GM18511 (cell line): Measurements from ENCODE around the gene TMEM225B.
"Not testable (repeated sequence)": the region's sequence is repeated elsewhere in the genome, so short reads cannot be mapped to it uniquely, and the experiment has no call there.

Source experiments
- ATAC-seq: cut with Tn5 transposase; IDR thresholded peaks from one replicate; pipeline ENCODE4 v1.9.1; 2021; ENCODE audit warnings: mild to moderate bottlenecking, moderate library complexity; ENCODE audit not compliant: unreplicated experiment

The TMEM225B gene

GRCh38 chr7:99653754-99654153 is 55.7 kb downstream of the TMEM225B start:
- no peak for ATAC-seq

GRCh38 chr7:99654626-99655025 is 56.6 kb downstream of the TMEM225B start:
- ATAC-seq, result not testable (repeated sequence)

GRCh38 chr7:99657879-99658278 is 59.8 kb downstream of the TMEM225B start:
- ATAC-seq, result not testable (repeated sequence)
